ENCODE data around the gene RCAN2. TPM values are rescaled to one million over a fixed set of nuclear protein-coding genes. Genes with fewer than 3 reads are reported as not detected.

The RCAN2 gene
- 254 TPM for total RNA-seq
- long read RNA-seq, partial matches to known transcripts, result 150 of 216 reads
- long read RNA-seq, other reads (novel, unspliced or antisense), result 66 of 216 reads

GRCh38 chr6:46491201-46491627 is at the start of gene RCAN2:
TSS of gene RCAN2 (minus strand) at chr6:46491449.
- ATAC-seq (peak; percentile 86), DNase-seq (peak; percentile 87)
- intact Hi-C loops (cut with micrococcal nuclease), result no loop called here

- no peak for ATAC-seq
Observed at GRCh38 chr6:46539866-46540265, 48.6 kb upstream of the RCAN2 start.

GRCh38 chr6:46538800-46539480 is 47.7 kb upstream of the RCAN2 start:
- DNase-seq, result no peak
- no peak for ATAC-seq
- intact Hi-C loops (cut with micrococcal nuclease), result no loop called here

More at GRCh38 chr6:46539866-46540265, 48.6 kb upstream of the RCAN2 start:
- intact Hi-C loops (cut with micrococcal nuclease), result no loop called here
- no peak for DNase-seq

- no peak for DNase-seq
- no peak for ATAC-seq
- intact Hi-C loops (cut with micrococcal nuclease), result no loop called here
Observed at GRCh38 chr6:46530896-46531295, 39.6 kb upstream of the RCAN2 start.

GRCh38 chr6:46528961-46529750 is 37.9 kb upstream of the RCAN2 start:
- intact Hi-C loops (cut with micrococcal nuclease), result no loop called here
- DNase-seq (no peak), ATAC-seq (no peak)

GRCh38 chr6:46526607-46527006 is 35.4 kb upstream of the RCAN2 start:
- DNase-seq, result no peak
- no peak for ATAC-seq
- intact Hi-C loops (cut with micrococcal nuclease), result no loop called here

GRCh38 chr6:46525583-46525982 is 34.3 kb upstream of the RCAN2 start:
- intact Hi-C loops (cut with micrococcal nuclease), result no loop called here
- DNase-seq (no peak), ATAC-seq (no peak)

GRCh38 chr6:46521464-46521971 is 30.3 kb upstream of the RCAN2 start:
- DNase-seq, result no peak
- intact Hi-C loops (cut with micrococcal nuclease), result no loop called here
- ATAC-seq, result peak; percentile 82

- no peak for DNase-seq
- ATAC-seq, result no peak
- intact Hi-C loops (cut with micrococcal nuclease), result no loop called here
Observed at GRCh38 chr6:46517202-46517601, 26.0 kb upstream of the RCAN2 start.

- DNase-seq, result no peak
- intact Hi-C loops (cut with micrococcal nuclease), result no loop called here
- ATAC-seq, result peak; percentile 74
Observed at GRCh38 chr6:46513533-46513932, 22.3 kb upstream of the RCAN2 start.

GRCh38 chr6:46511320-46511719 is 20.1 kb upstream of the RCAN2 start:
- peak; percentile 52 for ATAC-seq
- no peak for DNase-seq
- intact Hi-C loops (cut with micrococcal nuclease), result no loop called here

- peak; percentile 37 for ATAC-seq
- intact Hi-C loops (cut with micrococcal nuclease), result no loop called here
- no peak for DNase-seq
Observed at GRCh38 chr6:46510651-46511050, 19.4 kb upstream of the RCAN2 start.

GRCh38 chr6:46509981-46510510 is 18.8 kb upstream of the RCAN2 start:
- intact Hi-C loops (cut with micrococcal nuclease), result loop anchor here (10.0 kb wide), 1 partner anchor 105 kb away; no protein-coding TSS in a partner anchor
- no peak for DNase-seq
- ATAC-seq, result no peak

- DNase-seq, result peak; percentile 32
- peak; percentile 61 for ATAC-seq
- intact Hi-C loops (cut with micrococcal nuclease), result loop anchor here (10.0 kb wide), 1 partner anchor 106 kb away; no protein-coding TSS in a partner anchor
Observed at GRCh38 chr6:46509063-46509462, 17.8 kb upstream of the RCAN2 start.

GRCh38 chr6:46507426-46507825 is 16.2 kb upstream of the RCAN2 start:
- ATAC-seq (no peak), DNase-seq (no peak)
- intact Hi-C loops (cut with micrococcal nuclease), result loop anchor here (10.0 kb wide), 1 partner anchor 107 kb away; no protein-coding TSS in a partner anchor

GRCh38 chr6:46505693-46506512 is 14.7 kb upstream of the RCAN2 start:
- DNase-seq (peak; percentile 71), ATAC-seq (peak; percentile 90)
- intact Hi-C loops (cut with micrococcal nuclease), result loop anchor here (10.0 kb wide), 1 partner anchor 109 kb away; no protein-coding TSS in a partner anchor

- ATAC-seq, result no peak
- intact Hi-C loops (cut with micrococcal nuclease), result loop anchor here (10.0 kb wide), 1 partner anchor 111 kb away; no protein-coding TSS in a partner anchor
Observed at GRCh38 chr6:46504242-46504641, 13.0 kb upstream of the RCAN2 start.

GRCh38 chr6:46502486-46503119 is 11.4 kb upstream of the RCAN2 start:
- no peak for DNase-seq
- intact Hi-C loops (cut with micrococcal nuclease), result loop anchor here (10.0 kb wide), 1 partner anchor 112 kb away; no protein-coding TSS in a partner anchor
- peak; percentile 21 for ATAC-seq

More at GRCh38 chr6:46504242-46504641, 13.0 kb upstream of the RCAN2 start:
- no peak for DNase-seq
